Measurements from ENCODE around the gene DYNLT4.
"Not testable (repeated sequence)": the region's sequence is repeated elsewhere in the genome, so short reads cannot be mapped to it uniquely, and the experiment has no call there.

DYNLT4 gene

GRCh38 chr1:44828003-44828651, 21.0 kb upstream of the DYNLT4 start:
- no peak for DNase-seq

- no peak for DNase-seq
Observed at GRCh38 chr1:44827197-44828002, 20.2 kb upstream of the DYNLT4 start.

- no peak for DNase-seq
Observed at GRCh38 chr1:44826375-44827196, 19.4 kb upstream of the DYNLT4 start.

GRCh38 chr1:44824392-44824791, 17.2 kb upstream of the DYNLT4 start:
- DNase-seq: not testable (repeated sequence)

- DNase-seq: no peak
Observed at GRCh38 chr1:44822981-44823451, 15.9 kb upstream of the DYNLT4 start.

GRCh38 chr1:44822131-44822701, 15.1 kb upstream of the DYNLT4 start:
- no peak for DNase-seq

- no peak for DNase-seq
Observed at GRCh38 chr1:44821240-44821715, 14.1 kb upstream of the DYNLT4 start.

- DNase-seq: no peak
Observed at GRCh38 chr1:44820328-44821239, 13.4 kb upstream of the DYNLT4 start.

- DNase-seq: no peak
Observed at GRCh38 chr1:44819608-44820327, 12.6 kb upstream of the DYNLT4 start.

GRCh38 chr1:44819196-44819607, 12.1 kb upstream of the DYNLT4 start:
- no peak for DNase-seq

GRCh38 chr1:44817771-44818495, 10.8 kb upstream of the DYNLT4 start:
- DNase-seq: no peak

- DNase-seq: no peak
Observed at GRCh38 chr1:44817307-44817706, 10.2 kb upstream of the DYNLT4 start.

- DNase-seq: not testable (repeated sequence)
Observed at GRCh38 chr1:44815926-44816325, 8.8 kb upstream of the DYNLT4 start.

GRCh38 chr1:44812822-44813543, 5.8 kb upstream of the DYNLT4 start:
- DNase-seq: no peak

GRCh38 chr1:44811234-44811633, 4.1 kb upstream of the DYNLT4 start:
- DNase-seq: no peak

- not testable (repeated sequence) for DNase-seq
Observed at GRCh38 chr1:44810762-44811105, 3.6 kb upstream of the DYNLT4 start.

GRCh38 chr1:44810101-44810761, 3.1 kb upstream of the DYNLT4 start:
- no peak for DNase-seq

- DNase-seq: no peak
Observed at GRCh38 chr1:44808938-44809917, 2.1 kb upstream of the DYNLT4 start.
